ENCODE data around the gene AIDA. TPM values are rescaled to one million over a fixed set of nuclear protein-coding genes. Genes with fewer than 3 reads are reported as not detected.

AIDA gene
- total and polyA plus RNA-seq, 2 experiments from 2014 or later, result 25.7 to 34.4 TPM

DNA sequence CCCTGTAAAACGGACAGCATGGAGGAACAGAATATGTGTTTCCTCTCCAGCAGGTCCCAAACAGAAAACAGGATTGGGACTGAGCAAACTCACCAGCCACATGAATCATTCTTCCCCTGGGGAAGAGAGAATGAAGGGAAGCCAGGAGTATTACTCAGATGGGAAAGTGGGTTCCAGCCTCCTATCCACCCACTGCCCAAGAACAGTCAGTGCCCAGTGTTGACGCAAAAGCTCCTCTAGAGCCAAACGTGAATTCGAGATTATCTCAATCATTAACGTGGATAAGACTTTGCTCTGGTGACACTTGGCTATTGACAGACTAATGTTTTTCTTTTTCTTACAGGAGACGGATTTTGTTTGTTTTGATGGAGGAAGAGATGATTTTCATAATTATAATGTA is 85.1 kb downstream of the AIDA start:
- no peak overlapping the region for H3K4me3 ChIP-seq
- whole genome bisulfite sequencing (ENCODE audit: low lambda C conversion rate, missing lambda C conversion rate), result 87% methylated on average over 6 of the region's 6 CpGs
- no peaks in the 10 kb centered on the region for H3K36me3 ChIP-seq (replicated peaks; ENCODE audit: insufficient read depth, low read depth)
- no peak overlapping the region for H2AFZ ChIP-seq
- no peaks in the 10 kb centered on the region for H3K9me2 ChIP-seq (replicated peaks; ENCODE audit: insufficient read depth)
- no peak overlapping the region for H3K4me2 ChIP-seq
- H3K79me2 ChIP-seq, result peaks cover 2% of the 10 kb centered on the region
- no peaks in the 10 kb centered on the region for H3K9me3 ChIP-seq (ENCODE audit: low read depth)
- H4K20me1 ChIP-seq (ENCODE audit: insufficient read depth, poor library complexity, severe bottlenecking), result no peaks in the 10 kb centered on the region
- H3K4me1 ChIP-seq (ENCODE audit: insufficient read depth), result no peaks in the 10 kb centered on the region
- no peak for TF ChIP-seq EZH2phosphoT487 (IDR thresholded peaks at IDR 0.05; ENCODE audit: low read depth, severe bottlenecking, unreplicated experiment)
- TF ChIP-seq, protein P1, sequence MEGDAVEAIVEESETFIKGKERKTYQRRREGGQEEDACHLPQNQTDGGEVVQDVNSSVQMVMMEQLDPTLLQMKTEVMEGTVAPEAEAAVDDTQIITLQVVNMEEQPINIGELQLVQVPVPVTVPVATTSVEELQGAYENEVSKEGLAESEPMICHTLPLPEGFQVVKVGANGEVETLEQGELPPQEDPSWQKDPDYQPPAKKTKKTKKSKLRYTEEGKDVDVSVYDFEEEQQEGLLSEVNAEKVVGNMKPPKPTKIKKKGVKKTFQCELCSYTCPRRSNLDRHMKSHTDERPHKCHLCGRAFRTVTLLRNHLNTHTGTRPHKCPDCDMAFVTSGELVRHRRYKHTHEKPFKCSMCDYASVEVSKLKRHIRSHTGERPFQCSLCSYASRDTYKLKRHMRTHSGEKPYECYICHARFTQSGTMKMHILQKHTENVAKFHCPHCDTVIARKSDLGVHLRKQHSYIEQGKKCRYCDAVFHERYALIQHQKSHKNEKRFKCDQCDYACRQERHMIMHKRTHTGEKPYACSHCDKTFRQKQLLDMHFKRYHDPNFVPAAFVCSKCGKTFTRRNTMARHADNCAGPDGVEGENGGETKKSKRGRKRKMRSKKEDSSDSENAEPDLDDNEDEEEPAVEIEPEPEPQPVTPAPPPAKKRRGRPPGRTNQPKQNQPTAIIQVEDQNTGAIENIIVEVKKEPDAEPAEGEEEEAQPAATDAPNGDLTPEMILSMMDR (IDR thresholded peaks at IDR 0.05; ENCODE audit: poor library complexity), result no peak
- TF ChIP-seq EZH2 (IDR thresholded peaks at IDR 0.05; ENCODE audit: borderline replicate concordance), result no peak
- H3K27ac ChIP-seq, result no peak overlapping the region
- H3K27me3 ChIP-seq, result no peaks in the 10 kb centered on the region
- DNase-seq (ENCODE audit: low spot score), result no peak

DNA sequence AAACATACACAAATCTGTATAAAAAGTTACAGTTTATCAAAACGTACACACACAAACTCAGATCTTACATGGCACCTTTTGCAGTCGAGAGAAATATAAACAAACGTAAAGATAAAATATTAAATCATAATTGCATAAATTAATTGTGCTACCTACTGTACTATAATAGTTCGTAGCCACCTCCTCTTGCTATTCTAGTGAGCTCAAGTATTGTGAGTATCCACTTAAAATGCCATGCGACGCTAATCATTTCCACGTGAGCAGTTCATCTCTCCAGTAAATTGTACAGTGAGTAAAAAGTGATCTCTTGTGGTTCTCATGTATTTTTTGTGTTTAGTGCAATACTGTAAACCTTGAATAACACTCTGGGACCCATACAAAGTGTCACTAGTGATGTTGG is 88.1 kb downstream of the AIDA start:
- Histone ChIP-seq H3K4me3 (no peak overlapping the region), H3K9me3 (ENCODE audit: low read depth) (no peaks in the 10 kb centered on the region), H4K20me1 (ENCODE audit: insufficient read depth, poor library complexity, severe bottlenecking) (no peaks in the 10 kb centered on the region), H3K4me2 (no peak overlapping the region), H3K9me2 (replicated peaks; ENCODE audit: insufficient read depth) (no peaks in the 10 kb centered on the region), H2AFZ (no peak overlapping the region), H3K27me3 (no peaks in the 10 kb centered on the region), H3K4me1 (ENCODE audit: insufficient read depth) (peaks cover 6% of the 10 kb centered on the region), H3K79me2 (peaks cover 27% of the 10 kb centered on the region), H3K36me3 (replicated peaks; ENCODE audit: insufficient read depth, low read depth) (no peaks in the 10 kb centered on the region), H3K27ac (no peak overlapping the region)
- no peak for DNase-seq (ENCODE audit: low spot score)
- TF ChIP-seq EZH2phosphoT487 (IDR thresholded peaks at IDR 0.05; ENCODE audit: low read depth, severe bottlenecking, unreplicated experiment) (no peak), EZH2 (IDR thresholded peaks at IDR 0.05; ENCODE audit: borderline replicate concordance) (no peak)
- TF ChIP-seq, protein P1 (IDR thresholded peaks at IDR 0.05; ENCODE audit: poor library complexity), result no peak
- WGBS (ENCODE audit: low lambda C conversion rate, missing lambda C conversion rate), result 93% methylated on average over 7 of the region's 7 CpGs

DNA sequence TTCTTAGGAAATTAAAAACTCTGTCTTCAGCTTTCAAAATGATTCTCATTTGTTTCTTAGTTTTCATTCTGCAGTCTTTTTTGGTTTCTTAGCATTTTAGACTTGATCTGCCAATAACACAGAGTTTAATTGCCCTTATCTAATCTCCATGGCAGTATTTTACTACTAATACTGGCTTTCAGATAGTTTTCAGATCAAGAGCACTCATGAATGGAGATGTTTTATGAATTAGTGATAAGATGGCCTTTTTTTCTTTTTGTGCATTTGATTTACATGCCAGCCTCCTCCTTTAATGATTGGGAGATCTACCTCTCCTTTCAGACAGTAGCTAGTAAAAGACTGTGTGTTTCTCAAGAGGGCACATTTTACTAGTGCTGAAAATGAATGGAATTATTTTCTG is 88.8 kb downstream of the AIDA start:
- Histone ChIP-seq H2AFZ (no peak overlapping the region), H3K36me3 (replicated peaks; ENCODE audit: insufficient read depth, low read depth) (no peaks in the 10 kb centered on the region), H3K79me2 (peaks cover 35% of the 10 kb centered on the region), H3K27me3 (no peaks in the 10 kb centered on the region), H3K9me2 (replicated peaks; ENCODE audit: insufficient read depth) (no peaks in the 10 kb centered on the region), H3K4me1 (ENCODE audit: insufficient read depth) (peaks cover 6% of the 10 kb centered on the region), H3K27ac (no peak overlapping the region), H3K4me2 (no peak overlapping the region), H3K4me3 (no peak overlapping the region), H4K20me1 (ENCODE audit: insufficient read depth, poor library complexity, severe bottlenecking) (no peaks in the 10 kb centered on the region), H3K9me3 (ENCODE audit: low read depth) (no peaks in the 10 kb centered on the region)
- TF ChIP-seq EZH2phosphoT487 (IDR thresholded peaks at IDR 0.05; ENCODE audit: low read depth, severe bottlenecking, unreplicated experiment) (no peak), EZH2 (IDR thresholded peaks at IDR 0.05; ENCODE audit: borderline replicate concordance) (no peak)
- TF ChIP-seq, protein P1 (IDR thresholded peaks at IDR 0.05; ENCODE audit: poor library complexity), result no peak
- no peak for DNase-seq (ENCODE audit: low spot score)

DNA sequence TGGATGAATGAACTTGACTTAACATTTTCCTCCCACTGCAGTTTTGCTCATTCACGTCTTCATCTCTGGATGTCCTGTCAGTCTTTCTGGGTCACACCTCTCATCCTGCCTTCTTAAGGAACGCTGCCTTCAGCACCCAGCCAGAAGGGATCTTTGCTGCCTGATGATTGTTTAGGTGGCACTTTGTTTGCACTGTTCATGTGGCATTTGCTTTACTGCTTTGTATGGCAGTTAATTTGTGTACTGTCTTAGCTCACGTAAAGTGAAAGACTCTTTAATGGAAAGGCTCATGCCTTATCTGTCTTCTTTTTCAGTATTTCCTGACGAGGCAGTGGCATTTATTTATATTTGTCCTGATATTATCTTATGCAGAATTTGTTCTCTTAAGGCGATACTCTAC is 89.5 kb downstream of the AIDA start:
- H3K4me1 ChIP-seq (ENCODE audit: insufficient read depth), result peaks cover 6% of the 10 kb centered on the region
- H2AFZ ChIP-seq, result no peak overlapping the region
- TF ChIP-seq EZH2 (IDR thresholded peaks at IDR 0.05; ENCODE audit: borderline replicate concordance) (no peak), EZH2phosphoT487 (IDR thresholded peaks at IDR 0.05; ENCODE audit: low read depth, severe bottlenecking, unreplicated experiment) (no peak)
- TF ChIP-seq, protein P1 (IDR thresholded peaks at IDR 0.05; ENCODE audit: poor library complexity), result no peak
- 82% methylated on average over 5 of the region's 5 CpGs for WGBS (ENCODE audit: low lambda C conversion rate, missing lambda C conversion rate)
- H4K20me1 ChIP-seq (ENCODE audit: insufficient read depth, poor library complexity, severe bottlenecking), result no peaks in the 10 kb centered on the region
- no peak overlapping the region for H3K4me2 ChIP-seq
- H3K27ac ChIP-seq, result no peak overlapping the region
- peaks cover 39% of the 10 kb centered on the region for H3K79me2 ChIP-seq
- no peaks in the 10 kb centered on the region for H3K9me3 ChIP-seq (ENCODE audit: low read depth)
- no peaks in the 10 kb centered on the region for H3K9me2 ChIP-seq (replicated peaks; ENCODE audit: insufficient read depth)
- H3K36me3 ChIP-seq (replicated peaks; ENCODE audit: insufficient read depth, low read depth), result no peaks in the 10 kb centered on the region
- no peak for DNase-seq (ENCODE audit: low spot score)
- no peaks in the 10 kb centered on the region for H3K27me3 ChIP-seq
- no peak overlapping the region for H3K4me3 ChIP-seq

Measured in hepatocyte (in vitro differentiated cells).